ENCODE data around the gene DAP. TPM values are rescaled to one million over a fixed set of nuclear protein-coding genes. Genes with fewer than 3 reads are reported as not detected.

DAP gene
- total RNA-seq, 2 experiments from 2014 or later: 42.5 to 45.3 TPM

DNA sequence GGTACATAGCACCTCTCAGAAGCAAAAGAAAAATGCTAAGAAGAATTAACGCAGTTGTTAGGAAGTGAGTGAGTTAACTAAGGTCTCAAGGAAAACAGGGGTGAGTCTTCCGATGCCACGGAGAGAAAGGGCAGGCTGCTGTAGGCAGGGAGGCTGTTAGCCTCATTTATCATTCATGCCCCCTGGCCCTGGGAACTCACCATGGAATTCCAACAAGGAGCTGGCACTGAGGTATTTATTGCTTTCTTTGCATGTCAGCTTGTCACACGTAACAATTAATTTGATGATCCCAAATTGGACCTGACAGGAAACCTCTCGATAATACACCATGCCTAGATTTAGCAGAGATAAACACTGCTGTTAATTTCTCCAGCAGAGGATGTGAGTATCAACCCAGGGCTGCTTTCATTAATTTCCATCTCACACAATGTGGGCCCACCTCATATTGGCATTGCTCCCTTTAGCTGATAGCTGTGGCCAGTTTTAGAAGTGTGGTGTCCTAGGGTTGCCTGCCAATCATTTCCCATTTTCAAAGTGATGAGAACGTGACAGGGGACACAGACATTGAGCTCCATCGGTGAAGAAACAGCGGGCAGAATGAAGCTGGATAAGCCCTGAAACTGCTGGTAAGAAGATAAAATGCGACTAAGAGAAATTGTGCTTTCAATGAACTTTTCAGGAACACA, 45.3 kb downstream of the DAP start:
- ChIA-PET CTCF (interaction anchor here (0.8 to 1.8 kb wide), 4 partner anchors 10 to 33 kb away, joined by 3 to 6 read pairs (median 3); no protein-coding TSS in a partner anchor), POLR2A (no interaction called here)
- Mint-ChIP-seq H3K36me3 (ENCODE audit: low read depth) (peaks cover 16% of the 10 kb centered on the region), H3K4me1 (ENCODE audit: low read depth) (peaks cover 11% of the 10 kb centered on the region), H3K9me3 (no peaks in the 10 kb centered on the region), H3K4me3 (no peak overlapping the region), H3K27ac (no peak overlapping the region), H3K27me3 (no peaks in the 10 kb centered on the region)
- no peak for ATAC-seq
- TF ChIP-seq, protein P1, sequence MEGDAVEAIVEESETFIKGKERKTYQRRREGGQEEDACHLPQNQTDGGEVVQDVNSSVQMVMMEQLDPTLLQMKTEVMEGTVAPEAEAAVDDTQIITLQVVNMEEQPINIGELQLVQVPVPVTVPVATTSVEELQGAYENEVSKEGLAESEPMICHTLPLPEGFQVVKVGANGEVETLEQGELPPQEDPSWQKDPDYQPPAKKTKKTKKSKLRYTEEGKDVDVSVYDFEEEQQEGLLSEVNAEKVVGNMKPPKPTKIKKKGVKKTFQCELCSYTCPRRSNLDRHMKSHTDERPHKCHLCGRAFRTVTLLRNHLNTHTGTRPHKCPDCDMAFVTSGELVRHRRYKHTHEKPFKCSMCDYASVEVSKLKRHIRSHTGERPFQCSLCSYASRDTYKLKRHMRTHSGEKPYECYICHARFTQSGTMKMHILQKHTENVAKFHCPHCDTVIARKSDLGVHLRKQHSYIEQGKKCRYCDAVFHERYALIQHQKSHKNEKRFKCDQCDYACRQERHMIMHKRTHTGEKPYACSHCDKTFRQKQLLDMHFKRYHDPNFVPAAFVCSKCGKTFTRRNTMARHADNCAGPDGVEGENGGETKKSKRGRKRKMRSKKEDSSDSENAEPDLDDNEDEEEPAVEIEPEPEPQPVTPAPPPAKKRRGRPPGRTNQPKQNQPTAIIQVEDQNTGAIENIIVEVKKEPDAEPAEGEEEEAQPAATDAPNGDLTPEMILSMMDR (IDR thresholded peaks at IDR 0.05): no peak
- DNase-seq: no peak
- intact Hi-C loops (cut with micrococcal nuclease): no loop called here

GRCh38 chr5:10712574-10713366, 48.3 kb downstream of the DAP start:
- no peak for DNase-seq
- ChIA-PET CTCF (interaction anchor here (1.1 kb wide), 1 partner anchor 11 kb away, joined by 3 read pairs; no protein-coding TSS in a partner anchor), POLR2A (no interaction called here)
- Mint-ChIP-seq H3K4me3 (no peak overlapping the region), H3K36me3 (ENCODE audit: low read depth) (peaks cover 9% of the 10 kb centered on the region), H3K9me3 (no peaks in the 10 kb centered on the region), H3K4me1 (ENCODE audit: low read depth) (peaks cover 11% of the 10 kb centered on the region), H3K27ac (no peak overlapping the region), H3K27me3 (no peaks in the 10 kb centered on the region)
- ATAC-seq: peak; percentile 55
- intact Hi-C loops (cut with micrococcal nuclease): no loop called here
- TF ChIP-seq, protein P1 (IDR thresholded peaks at IDR 0.05): no peak

GRCh38 chr5:10711562-10711961, 49.5 kb downstream of the DAP start:
- ChIA-PET POLR2A (no interaction called here), CTCF (no interaction called here)
- no peaks in the 10 kb centered on the region for H3K36me3 Mint-ChIP-seq (ENCODE audit: low read depth)
- H3K27me3 Mint-ChIP-seq: no peaks in the 10 kb centered on the region
- no peak overlapping the region for H3K27ac Mint-ChIP-seq
- intact Hi-C loops (cut with micrococcal nuclease): no loop called here
- DNase-seq: no peak
- no peak overlapping the region for H3K4me3 Mint-ChIP-seq
- H3K4me1 Mint-ChIP-seq (ENCODE audit: low read depth): peaks cover 19% of the 10 kb centered on the region
- TF ChIP-seq, protein P1 (IDR thresholded peaks at IDR 0.05): no peak
- H3K9me3 Mint-ChIP-seq: no peaks in the 10 kb centered on the region
- ATAC-seq: no peak

DNA sequence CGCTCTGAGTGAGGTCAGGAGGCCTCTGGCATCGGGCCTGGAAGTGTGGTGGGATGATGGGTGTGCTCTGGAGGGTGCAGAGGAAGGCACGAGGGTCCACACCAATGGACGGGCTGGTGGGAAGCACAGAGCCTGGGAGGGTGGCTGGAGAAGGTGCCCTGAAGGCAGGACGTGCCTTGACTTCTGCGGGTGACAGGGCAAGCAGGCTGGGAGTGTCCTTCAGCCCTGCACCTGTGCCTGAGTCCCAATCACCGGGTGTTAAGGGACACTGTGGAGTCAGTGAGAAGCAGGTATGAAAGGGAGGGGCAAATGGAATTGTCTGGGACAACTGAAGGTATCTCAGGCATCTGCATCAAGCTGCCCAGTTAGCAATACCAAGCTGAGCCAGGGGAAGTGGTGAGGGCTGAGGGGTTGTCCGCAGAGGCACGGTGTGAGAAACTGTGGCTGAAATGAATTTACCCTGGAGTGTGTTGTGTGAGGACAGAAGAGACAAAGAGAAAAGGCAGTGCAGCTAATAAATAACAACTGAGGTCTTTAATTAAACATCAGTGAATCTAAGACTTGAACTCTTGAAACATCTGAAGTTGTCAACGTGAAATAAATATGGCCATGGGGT, 50.4 kb downstream of the DAP start:
- H3K4me3 Mint-ChIP-seq: no peak overlapping the region
- peaks cover 22% of the 10 kb centered on the region for H3K4me1 Mint-ChIP-seq (ENCODE audit: low read depth)
- ATAC-seq (no peak), DNase-seq (no peak)
- ChIA-PET CTCF (interaction anchor here (0.7 kb wide), 1 partner anchor 19 kb away, joined by 3 read pairs; no protein-coding TSS in a partner anchor), POLR2A (no interaction called here)
- H3K27me3 Mint-ChIP-seq: no peaks in the 10 kb centered on the region
- intact Hi-C loops (cut with micrococcal nuclease): no loop called here
- no peaks in the 10 kb centered on the region for H3K9me3 Mint-ChIP-seq
- TF ChIP-seq, protein P1 (IDR thresholded peaks at IDR 0.05): no peak
- H3K27ac Mint-ChIP-seq: no peak overlapping the region
- H3K36me3 Mint-ChIP-seq (ENCODE audit: low read depth): no peaks in the 10 kb centered on the region
